Anterior cingulate cortex (tissue), 58 donors: ENCODE data around the gene LHFPL3.

ENCODE experiments used
- DNase-seq, 58 donors: peaks; one replicate each; lab custom pipeline; 2025; lab: John Stamatoyannopoulos, UW

Gene LHFPL3

GRCh38 chr7:104946338-104946737 is 617.9 kb downstream of the LHFPL3 start:
- DNase-seq: no peak

- no peak for DNase-seq
These were observed 621.6 kb downstream of the LHFPL3 start for GRCh38 chr7:104950006-104950405.

- DNase-seq: no peak
These were observed 622.4 kb downstream of the LHFPL3 start for GRCh38 chr7:104950754-104951153.

- no peak for DNase-seq
These were observed 623.1 kb downstream of the LHFPL3 start for GRCh38 chr7:104951546-104951945.

- DNase-seq: no peak
These were observed 626.9 kb downstream of the LHFPL3 start for GRCh38 chr7:104955276-104955675.
